Daoy (cell line): ENCODE measurements around the gene DRG2. TPM values are rescaled to one million over a fixed set of nuclear protein-coding genes. Genes with fewer than 3 reads are reported as not detected.

Experiments used
- DNase-seq: peaks from one replicate; pipeline ENCODE4 v3.0.0-alpha.2; 2015; ENCODE audit warnings: low read depth
- total RNA-seq: library from RNA; depleted of rRNA; stranded (reverse); fragments of >200 nt; shearing (Covaris generic); gene quantifications from 2 replicates; pipeline ENCODE4 v1.2.3, GENCODE V29; 2014

The DRG2 gene
- total RNA-seq, 1 experiment from 2014 or later, result 41.4 TPM

DNA sequence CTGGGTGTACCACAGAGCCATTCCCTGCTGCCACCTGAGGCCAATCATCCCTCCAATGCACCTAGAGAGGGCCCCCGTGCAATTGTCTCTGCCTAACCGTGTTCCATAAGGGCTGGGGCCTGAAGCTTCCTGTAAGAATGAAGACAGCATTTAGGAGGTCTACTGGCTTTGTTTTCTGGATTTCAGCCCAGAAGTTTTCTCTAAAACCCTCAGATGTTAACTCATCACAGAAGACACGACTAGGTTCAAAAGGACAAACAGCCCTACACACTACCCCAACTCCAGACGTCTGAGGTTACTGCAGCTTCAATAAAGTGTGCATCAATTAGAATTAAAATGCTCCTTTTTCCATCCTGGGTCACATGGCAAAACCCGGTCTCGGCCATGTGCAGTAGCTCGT lies 10.8 kb upstream of the DRG2 start:
- DNase-seq, result no peak

DNA sequence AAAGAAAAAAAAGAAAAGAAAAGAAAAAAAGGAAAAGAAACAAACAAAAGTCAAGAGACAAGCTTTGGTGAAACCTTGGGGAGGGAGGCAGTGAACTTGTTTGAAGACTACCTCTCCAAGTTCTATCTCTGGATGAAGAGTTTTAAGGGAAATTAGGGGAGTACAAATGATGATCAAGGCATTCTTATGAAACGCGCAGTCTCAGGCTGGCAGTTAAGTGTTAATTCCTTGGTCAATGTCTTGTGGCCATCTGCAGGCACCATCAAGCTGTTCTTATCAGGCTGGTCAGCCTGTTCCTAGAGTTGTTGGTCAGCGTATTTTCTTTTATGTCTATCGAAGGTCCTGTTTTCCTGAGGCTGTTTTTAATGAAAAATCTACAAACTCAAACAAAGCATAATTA lies 8.2 kb upstream of the DRG2 start:
- no peak for DNase-seq

DNA sequence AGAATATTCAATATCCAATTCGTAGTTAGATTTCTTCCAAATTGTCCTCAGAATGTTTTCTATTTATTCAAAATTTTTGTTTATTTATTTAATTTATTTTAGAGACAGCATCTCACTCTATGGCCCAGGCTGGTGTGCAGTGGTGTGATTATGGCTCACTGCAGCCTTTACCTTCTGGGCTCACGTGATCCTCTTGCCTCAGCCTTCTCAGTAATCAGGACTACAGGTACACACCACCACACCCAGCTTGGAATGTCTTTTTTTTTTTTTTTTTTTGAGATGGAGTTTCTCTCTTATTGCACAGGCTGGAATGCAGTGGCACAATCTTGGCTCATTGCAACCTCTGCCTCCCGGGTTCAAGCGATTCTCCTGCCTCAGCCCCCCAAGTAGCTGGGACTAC lies 3.5 kb upstream of the DRG2 start:
- DNase-seq, result no peak

DNA sequence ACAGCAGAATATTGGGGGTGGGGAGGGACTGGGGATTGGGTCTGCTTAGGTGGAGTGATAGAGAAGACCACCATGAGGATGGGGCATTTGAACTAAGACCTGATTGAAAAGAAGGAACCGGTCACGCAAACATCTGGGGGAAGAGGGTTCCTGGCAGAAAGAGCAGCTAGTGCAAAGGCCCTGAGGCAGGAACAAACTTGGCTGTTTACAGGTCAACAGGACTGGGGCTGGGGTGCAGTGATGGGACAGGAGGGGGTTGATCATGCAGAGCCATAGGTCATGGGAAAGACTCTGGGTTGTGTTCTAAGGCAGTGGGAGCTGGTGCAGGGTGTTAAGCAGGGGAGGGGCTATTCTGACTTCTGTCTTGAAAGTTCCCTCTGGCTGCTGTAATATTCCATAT lies 1.9 kb downstream of the DRG2 start:
- DNase-seq, result no peak

DNA sequence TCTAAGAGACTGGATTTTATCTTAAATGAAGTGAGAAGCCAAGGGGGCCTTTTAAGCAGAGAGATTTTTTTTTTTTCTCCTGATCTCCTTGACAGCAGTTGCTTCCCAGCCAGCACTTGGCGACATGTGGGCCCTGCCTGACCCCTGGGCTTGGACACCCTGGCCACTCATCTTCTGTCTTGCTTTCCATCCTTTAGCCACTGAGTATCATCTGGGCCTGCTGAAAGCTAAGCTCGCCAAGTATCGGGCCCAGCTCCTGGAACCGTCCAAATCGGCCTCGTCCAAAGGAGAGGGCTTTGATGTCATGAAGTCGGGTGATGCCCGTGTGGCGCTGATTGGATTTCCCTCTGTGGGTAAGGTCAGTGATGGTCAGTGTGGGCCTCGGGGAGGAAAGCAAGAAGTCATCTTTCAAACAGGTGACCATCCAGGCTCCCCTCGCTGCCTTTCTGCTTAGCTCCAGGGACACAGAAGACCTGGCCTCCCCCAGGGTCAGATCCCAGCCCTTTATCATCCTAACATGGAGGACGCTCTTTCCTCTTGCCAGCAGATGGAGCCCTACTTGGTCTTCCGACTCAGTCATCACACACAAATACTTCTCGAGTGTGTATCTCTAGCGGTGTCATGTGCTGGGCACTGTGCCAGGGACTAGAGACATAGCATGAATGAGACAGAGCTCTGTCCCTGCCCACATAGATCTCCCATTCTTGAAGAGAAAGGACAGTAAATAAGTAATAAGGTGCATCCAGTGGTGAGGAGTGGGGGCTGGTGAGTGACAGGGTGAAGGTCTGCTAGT lies 6.1 kb downstream of the DRG2 start:
- peak; percentile 73 for DNase-seq

DNA sequence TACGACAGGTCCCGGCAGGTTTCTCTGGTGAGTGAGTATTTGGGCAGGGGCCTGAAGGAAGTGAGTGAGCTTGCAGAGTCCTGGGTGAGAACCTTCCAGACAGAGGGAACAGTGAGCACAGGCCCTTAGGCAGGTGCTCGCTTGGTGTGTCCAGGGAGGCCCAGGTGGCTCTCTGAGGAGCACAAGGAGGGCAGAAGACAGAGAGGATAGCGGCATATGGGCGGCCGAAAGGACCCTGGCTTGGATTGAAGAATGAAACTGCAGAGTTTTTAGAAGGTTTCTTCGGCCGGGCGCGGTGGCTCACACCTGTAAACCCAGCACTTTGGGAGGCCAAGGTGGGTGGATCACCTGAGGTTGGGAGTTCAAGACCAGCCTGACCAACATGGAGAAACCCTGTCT lies 6.7 kb downstream of the DRG2 start:
- no peak for DNase-seq

DNA sequence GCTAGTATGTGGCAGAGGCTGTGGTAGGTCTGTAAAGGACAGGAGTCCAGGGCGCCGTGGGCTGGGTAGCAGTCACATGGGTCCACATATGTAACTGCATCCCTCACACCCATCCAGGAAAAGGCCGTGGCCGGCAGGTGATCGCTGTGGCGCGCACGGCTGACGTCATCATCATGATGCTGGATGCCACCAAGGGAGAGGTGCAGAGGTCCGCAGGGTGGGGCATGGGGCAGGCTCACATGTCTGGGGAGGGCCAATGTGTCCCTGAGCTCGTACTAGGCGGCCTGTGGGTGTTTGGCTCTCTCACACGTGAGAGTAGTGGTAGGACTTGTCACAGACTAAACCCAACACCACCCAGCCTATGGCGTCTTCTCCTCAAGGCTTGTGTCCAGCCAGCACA lies 11.8 kb downstream of the DRG2 start:
- DNase-seq, result no peak

DNA sequence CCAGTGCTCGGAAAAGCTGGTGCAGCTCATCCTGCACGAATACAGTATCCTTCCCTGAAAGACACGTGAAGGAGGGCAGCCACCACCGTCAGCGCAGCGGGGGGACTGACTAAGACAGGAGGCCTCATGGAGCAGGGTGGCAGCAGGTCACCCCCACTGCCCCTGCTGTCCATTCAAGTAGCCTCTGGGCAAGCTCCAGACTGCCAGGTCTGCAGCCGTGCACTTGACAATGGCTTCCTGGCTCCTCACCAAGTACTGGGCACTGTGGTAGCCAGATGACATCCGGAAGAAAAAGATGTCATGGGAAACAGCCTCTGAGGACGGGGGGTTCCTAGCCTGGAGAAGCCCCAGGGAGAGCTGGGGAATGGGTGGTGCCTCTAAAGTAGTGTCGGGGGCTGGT lies 12.9 kb downstream of the DRG2 start:
- DNase-seq, result no peak

DNA sequence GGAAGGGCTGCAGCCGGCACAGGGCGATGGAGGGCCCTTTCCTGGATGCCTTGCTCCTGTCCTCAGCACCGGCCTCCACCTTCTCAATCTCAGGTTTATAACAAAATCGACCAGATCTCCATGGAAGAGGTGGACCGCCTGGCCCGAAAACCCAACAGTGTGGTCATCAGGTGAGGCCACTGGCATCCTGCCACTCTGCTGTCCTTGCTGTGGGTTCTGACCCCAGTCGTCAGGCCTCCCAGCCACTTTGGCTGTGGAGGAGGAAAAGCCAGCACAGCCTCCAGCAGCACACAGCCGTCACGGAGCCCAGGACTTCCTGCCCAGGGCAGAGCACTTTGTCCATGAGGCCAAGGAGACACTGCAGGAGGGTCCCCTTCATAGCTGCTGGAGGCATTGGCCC lies 14.1 kb downstream of the DRG2 start:
- no peak for DNase-seq

DNA sequence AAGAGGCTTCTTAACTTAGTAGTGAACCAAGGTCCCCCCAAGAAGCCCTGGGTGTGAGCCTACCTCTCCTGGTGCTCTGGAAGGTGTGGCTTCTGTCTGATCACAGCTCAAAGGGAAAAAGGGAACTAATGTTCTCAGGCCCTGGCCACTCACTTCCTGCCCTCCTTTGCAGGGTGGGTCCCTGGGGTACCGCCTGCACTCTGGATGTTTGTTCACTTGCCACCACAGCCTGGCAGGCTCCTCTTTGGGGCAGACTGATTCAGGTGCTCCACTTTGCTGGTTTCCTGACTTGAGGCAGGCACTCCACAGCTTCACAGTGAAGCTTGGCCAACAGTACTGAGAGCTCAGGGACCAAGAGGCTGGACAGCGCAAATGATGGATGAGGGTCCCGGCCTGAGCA lies 14.9 kb downstream of the DRG2 start:
- DNase-seq, result no peak

DNA sequence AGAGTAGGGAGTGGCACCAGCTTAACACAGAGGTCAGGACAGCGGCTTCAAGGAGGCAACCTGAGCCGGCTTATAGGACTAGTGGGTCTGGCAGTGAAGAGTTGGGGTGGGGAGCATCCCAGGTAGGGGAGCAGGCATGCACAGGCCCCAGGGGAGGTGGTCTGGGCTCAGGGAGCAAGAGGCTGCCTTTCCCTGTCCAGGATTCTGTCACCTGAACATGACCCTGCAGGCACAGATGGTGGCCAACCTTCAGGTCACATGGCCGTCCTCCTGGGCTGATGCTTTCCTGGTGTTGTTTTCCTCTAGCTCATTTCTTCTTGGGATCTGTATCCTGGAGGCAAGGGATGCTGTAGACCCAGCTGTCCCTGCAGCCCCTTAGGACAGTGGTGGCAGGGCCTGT lies 17.3 kb downstream of the DRG2 start:
- no peak for DNase-seq

DNA sequence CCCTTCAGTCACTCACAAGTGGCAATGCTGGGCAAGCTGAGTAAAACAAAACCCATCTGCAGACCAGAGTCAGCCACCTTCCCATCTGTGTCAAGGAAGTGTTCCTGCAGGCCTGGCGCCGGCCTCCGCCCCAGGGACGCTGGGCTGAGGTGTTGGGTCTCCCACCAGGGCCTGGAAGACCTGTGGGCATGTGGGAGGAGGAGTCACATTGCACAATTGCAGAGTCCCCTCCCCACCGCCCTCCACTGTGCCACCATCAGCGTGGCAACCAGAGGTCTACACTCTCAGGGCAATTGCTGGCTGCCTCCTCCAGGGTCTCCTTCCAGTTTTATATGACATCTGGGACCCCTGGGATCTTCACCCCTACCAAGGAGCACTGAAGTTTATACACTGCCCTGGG lies 17.8 kb downstream of the DRG2 start:
- DNase-seq, result no peak

DNA sequence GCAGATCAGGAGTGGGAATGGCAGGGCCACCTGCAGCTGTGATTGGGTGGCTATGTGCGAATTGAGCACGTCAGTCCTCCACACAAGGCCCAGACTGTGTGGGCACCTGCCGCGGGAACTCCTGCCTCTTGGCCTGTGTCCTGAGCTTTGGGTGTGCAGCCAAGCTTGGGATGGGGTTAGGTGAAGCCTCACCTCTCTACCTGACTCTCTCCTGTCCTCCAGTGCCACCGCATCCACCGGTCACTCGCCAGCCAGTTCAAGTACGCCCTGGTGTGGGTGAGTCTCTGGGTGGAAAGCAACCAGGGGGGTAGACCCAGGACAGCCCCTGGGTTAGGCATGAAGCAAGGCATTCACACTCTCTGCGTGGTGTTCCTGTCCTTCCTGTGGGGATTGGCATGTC lies 18.5 kb downstream of the DRG2 start:
- DNase-seq, result no peak

DNA sequence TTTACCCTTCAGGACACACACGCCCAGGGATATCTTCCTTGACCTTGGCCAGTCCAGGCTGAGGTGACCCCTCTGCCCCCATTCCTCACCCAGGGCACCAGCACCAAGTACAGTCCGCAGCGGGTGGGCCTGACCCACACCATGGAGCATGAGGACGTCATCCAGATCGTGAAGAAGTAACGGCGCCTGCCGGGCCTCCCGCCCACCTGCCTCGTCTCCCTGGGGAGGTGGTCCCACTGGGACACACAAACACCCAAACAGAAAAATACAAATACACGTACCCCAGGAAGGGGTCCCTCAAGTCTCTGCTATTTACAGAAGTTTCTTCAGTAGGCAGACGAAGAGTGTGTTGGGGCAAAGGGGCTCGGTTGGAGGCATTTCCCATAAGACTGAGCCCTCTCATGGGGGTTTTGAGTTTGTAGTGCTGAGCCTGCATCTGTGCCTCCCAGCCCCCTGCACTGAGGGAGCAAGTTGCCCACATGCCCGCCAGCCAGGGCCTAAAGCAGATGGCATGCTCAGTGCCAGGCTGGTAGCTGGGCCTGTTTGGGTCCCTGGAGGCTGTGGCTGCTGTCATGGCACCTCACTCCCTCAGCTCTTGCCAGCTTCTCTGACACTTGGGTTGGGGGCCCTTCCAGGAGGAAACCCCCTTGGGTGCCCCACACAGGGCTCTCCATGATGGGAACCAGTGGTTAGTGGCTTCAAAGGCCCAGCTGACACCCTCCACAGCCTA lies 19.5 kb downstream of the DRG2 start:
- DNase-seq, result no peak

DNA sequence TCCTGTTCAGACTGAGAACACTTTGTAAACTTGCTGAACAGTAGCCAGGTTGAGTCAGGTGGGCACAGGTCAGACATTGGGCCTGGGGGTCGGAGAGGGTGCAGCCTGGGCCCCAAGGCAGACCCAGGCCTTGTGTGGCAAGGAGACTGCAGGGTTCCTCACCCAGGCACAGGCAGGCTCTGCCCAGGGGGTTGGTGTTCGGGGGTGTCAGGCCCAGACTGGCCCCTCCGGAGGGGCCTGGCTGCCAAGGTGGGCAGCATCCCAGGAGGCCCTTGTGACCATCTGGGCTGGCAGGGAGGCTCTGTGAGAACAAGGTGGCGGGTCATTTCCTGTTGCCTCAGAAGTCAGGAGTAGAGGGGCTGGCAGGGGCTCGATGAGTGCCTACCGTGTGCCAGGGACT lies 20.2 kb downstream of the DRG2 start:
- no peak for DNase-seq

DNA sequence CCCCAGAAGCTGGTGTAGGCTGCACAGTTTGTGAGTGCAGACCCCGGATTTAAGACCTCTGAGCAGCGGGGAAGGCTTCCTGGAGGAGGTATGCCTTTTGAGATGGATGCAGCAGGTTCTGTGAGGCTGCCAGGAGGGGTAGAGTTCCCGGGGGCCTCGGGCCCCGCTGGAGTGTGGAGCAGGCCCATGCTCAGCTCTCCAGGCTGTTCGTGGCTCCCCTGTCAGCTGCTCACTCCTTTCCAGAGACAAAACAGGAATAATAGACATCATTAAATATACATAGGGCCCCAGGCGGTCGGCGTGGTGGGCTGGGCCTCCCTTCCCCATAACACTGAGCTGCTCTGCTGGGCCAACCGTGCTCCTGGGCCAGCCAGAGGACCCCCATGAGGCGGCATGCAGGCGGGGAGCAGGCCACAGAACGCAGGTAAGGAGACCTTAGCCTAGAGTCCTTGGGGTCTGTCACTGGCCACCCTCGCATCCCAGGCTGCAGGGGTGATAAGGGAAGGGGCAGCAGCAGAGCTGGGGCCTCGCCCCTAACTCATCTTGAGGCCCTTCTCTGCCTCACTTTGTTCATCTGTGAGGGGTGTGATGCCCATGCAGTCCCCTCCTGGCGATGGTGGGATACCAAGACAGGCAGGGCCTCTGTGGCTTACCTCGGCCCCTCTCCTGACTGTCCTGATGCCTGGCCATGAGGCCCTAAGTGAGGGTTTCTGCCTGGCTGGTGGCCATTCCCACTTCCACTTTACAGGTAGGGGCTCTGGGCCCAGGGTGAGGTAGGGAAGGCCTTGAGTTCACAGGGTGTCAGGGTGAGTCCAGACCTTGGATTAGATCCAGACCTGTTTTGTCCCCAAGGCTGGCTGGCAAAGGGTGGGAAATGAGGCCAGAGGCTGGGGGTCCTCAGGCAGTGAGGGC lies 20.9 kb downstream of the DRG2 start, which contains the start of gene MYO15A:
Gene MYO15A (plus strand): TSS at position 356 of the 912 bp plus-strand sequence. CDS start 10,045 bp downstream, outside the sequence.
- DNase-seq, result no peak

DNA sequence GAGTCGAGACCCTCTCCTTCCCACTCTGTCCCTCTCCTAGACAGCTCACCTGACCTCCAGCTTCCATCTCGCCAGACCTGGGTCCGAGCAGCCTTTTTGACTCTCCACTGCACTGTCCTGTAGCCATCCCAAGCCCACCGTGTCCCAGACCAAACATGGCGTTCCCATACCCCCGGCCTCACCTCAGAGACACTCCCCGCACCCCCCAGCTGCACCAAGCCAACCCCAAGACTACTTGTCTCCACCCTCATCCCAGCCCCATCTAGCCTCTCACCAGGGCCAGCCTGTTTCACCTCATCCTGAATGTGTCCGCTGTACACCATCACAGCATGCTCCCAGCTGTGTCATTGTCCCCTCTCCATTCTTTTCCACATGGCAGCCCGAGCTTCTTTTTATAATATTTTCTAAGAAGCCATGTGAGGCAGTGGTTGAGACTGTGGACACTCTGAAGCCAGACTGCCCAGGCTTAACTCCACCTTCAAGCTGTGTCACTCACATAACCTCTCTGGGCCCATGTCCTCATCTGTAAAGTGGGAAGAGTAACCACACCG lies 22.3 kb downstream of the DRG2 start:
- no peak for DNase-seq

DNA sequence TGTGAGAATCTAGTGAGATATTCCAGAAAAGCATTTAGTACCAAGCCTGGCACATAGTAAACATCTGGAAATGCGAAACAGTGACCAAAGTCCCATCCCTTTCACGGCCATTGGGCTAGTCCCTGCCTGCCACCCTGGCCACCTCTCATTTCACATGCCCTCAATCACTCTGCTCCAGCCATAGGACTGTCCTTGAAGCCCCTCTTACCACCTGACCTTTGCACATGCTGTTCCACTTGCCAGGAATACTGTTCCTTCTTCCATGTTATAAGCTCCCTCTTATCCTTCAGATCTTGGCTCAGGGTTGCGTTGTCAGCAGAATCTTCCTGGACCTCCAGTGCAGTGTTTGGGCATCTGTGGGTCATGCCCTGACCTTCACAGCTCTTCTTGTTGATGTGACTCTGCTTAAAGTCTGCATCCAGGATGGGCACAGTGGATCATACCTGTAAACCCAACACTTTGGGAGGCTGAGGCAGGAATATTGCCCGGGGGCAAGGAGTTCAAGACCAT lies 22.9 kb downstream of the DRG2 start:
- DNase-seq, result no peak

DNA sequence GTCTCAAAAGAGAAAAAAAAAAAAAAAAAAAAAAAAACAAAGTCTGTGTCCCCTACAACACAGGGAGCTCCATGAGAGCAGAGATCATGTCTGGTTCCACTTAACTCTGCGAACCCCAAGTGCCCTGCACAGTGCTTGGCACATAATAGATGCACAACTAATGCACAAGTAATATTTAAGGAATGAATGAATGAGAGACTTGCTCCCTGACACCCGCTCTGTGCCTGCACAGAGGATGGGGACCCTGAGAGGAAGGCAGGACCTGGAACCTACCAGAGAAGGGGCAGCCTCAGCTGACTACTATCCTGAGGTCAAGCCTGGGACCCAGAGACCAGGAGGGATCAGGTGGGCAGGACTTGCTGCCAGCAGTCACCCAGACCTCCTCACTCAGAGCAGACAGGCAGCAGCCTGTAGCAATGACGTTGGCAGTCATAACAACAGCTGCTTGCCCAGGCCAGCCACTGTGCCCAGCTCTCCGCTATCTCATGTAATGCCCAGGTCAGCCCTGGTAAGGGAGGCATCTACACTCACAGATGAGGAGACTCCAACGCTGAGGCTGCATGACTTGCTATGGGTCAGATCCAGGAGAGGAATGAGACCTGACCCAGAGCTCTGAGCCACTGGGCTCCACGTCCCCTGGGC lies 23.7 kb downstream of the DRG2 start:
- DNase-seq, result no peak

DNA sequence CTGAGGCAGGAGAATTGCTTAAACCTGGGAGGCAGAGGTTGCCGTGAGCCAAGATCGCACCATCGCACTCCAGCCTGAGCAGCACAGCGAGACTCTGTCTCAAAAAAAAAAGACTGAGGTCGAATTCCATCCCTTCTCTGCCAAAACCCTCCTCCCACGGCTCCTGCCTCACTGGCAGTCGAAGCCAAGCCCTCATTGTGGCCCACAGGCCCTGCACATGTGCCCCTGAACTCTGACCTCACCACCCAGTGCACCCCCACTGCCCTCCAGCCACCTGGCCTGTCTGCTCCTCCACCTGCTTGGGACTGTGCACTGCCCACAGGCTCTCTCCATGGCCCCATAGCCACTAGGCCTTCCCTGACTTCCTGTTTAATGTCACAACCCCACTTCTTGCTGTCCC lies 27.8 kb downstream of the DRG2 start:
- DNase-seq, result no peak

DNA sequence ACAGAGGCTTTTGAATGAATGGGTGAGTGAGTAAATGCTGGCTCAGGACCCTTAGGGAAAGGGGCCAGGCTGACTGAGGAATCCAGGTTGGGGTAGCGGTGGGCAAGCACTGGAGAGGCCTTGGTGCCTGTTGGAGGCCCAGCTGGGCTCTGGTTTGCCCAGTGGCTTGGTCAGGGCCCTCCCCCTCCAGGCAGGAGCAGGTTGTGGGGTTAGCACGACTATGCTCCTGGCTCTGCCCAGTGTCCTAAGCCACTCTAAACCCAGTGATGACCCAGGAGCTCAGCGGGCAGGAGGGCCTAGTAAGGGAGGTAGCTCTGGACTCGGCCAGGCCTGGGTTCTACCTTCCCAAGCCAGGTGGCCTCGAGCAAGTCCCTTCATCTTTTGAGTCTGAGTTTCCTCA lies 28.3 kb downstream of the DRG2 start:
- no peak for DNase-seq
